Bronchial epithelial cell (primary cell): ENCODE data around the gene BLCAP. TPM values are rescaled to one million over a fixed set of nuclear protein-coding genes. Genes with fewer than 3 reads are reported as not detected.
"Not testable (repeated sequence)": the region's sequence is repeated elsewhere in the genome, so short reads cannot be mapped to it uniquely, and the experiment has no call there.

Experiments
- DNase-seq: peaks from one replicate; pipeline ENCODE4 v3.0.0-alpha.2; 2010; ENCODE audit warnings: low read depth
- FAIRE-seq: peaks from 2 replicates; lab custom pipeline; 2011; peaks lifted over from hg19 to GRCh38; lab: Jason Lieb, UNC
- H3K27me3 ChIP-seq: 2 replicates; pipeline ENCODE4 v1.5.1; 2011; ENCODE audit warnings: low read length; ENCODE audit not compliant: control insufficient read depth, insufficient read depth
- H3K36me3 ChIP-seq: 2 replicates; pipeline ENCODE4 v1.5.1; 2011; ENCODE audit warnings: low read length; ENCODE audit not compliant: control insufficient read depth, insufficient read depth
- H3K4me3 ChIP-seq: 2 replicates; pipeline ENCODE4 v1.5.1; 2011; ENCODE audit warnings: mild to moderate bottlenecking, low read depth, low read length, control low read depth
- total RNA-seq: library from RNA; depleted of rRNA; stranded (reverse); fragments of >200 nt; gene quantifications from 2 replicates; pipeline ENCODE4 v1.2.1, GENCODE V29; 2014
- TF ChIP-seq, protein P1 (sequence below): IDR thresholded peaks from 2 replicates; pipeline ENCODE4 v1.5.1; 2011; ENCODE audit warnings: mild to moderate bottlenecking, moderate library complexity, low read length, control low read depth, inconsistent platforms; ENCODE audit not compliant: insufficient read depth, severe bottlenecking

Gene BLCAP
- total RNA-seq, 1 donor from 2014 or later = 75.3 TPM

DNA sequence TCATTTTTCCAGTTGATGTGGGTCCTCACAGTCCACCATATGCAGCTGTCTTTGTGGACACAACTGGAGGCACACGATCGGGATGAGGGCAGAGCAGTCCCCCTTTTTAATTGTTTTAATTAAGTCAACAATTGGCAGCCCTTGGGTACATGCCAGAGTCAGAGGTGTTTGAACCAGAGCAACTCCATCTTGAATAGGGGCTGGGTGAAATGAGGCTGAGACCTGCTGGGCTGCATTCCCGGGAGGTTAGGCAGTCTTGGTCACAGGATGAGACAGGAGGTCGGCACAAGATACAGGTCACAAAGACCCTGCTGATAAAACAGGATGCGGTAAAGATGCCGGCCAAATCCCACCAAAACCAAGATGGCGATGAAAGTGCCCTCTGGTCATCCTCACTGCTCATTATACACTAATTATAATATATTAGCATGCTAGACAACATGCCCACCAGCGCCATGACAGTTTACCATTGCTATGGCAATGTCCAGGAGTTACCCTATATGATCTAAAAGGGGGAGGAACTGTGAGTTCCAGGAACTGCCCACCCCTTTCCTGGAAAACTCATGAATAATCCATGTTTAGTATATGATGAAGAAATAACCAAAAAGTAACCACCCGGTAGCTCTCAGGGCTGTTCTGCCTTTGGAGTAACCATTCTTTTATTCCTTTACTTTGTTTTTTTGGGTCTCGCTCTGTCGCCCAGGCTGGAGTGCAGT lies 31.8 kb upstream of the BLCAP start:
- Histone ChIP-seq H3K36me3 (no peaks in the 10 kb centered on the region), H3K4me3 (no peak overlapping the region), H3K27me3 (no peaks in the 10 kb centered on the region)
- FAIRE-seq (no peak), DNase-seq (no peak)
- TF ChIP-seq, protein P1, sequence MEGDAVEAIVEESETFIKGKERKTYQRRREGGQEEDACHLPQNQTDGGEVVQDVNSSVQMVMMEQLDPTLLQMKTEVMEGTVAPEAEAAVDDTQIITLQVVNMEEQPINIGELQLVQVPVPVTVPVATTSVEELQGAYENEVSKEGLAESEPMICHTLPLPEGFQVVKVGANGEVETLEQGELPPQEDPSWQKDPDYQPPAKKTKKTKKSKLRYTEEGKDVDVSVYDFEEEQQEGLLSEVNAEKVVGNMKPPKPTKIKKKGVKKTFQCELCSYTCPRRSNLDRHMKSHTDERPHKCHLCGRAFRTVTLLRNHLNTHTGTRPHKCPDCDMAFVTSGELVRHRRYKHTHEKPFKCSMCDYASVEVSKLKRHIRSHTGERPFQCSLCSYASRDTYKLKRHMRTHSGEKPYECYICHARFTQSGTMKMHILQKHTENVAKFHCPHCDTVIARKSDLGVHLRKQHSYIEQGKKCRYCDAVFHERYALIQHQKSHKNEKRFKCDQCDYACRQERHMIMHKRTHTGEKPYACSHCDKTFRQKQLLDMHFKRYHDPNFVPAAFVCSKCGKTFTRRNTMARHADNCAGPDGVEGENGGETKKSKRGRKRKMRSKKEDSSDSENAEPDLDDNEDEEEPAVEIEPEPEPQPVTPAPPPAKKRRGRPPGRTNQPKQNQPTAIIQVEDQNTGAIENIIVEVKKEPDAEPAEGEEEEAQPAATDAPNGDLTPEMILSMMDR = no peak

DNA sequence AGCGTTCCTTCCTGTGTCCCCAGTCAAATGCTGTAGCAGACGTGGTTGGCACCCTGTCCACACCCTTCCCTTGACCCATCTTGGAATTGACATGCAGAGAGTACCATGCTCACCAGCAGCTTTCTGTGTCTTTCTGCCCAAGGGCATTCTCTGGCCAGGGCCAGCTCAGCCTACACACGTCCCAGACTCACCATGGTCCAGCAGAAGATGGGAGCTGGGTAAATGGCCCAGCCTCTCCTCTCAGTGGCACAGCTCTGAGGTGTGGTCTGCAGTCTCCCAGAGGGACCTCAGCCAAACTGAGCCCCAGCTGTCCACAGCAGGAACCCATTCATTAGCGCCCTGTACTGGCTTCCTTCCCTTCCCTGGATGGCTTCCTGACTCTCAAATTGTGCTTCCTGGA lies 31.1 kb upstream of the BLCAP start:
- DNase-seq (no peak), FAIRE-seq (no peak)
- H3K4me3 ChIP-seq = no peak overlapping the region
- H3K27me3 ChIP-seq = no peaks in the 10 kb centered on the region
- TF ChIP-seq, protein P1 = no peak
- no peaks in the 10 kb centered on the region for H3K36me3 ChIP-seq

DNA sequence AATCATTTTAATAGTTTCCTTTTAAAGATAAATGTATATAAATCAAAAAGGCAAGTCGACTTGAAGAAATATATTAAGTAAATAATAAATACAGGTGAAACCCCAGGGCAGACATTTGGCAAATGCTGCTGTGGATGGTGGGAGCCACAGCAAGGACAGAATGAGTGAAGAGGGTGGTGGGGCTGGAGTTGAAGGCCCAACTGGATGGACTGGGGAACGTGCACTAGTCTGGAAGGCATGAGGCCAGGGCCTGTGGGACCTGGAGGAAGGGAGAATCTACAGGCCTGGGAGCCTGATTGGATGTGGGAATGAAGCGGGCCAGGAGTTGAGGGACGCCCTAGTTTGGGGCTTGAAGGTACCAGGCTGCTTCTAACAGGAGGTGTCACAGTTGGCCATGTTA lies 30.6 kb upstream of the BLCAP start:
- Histone ChIP-seq H3K36me3 (no peaks in the 10 kb centered on the region), H3K27me3 (no peaks in the 10 kb centered on the region), H3K4me3 (no peak overlapping the region)
- FAIRE-seq (no peak), DNase-seq (no peak)
- TF ChIP-seq, protein P1 = no peak

DNA sequence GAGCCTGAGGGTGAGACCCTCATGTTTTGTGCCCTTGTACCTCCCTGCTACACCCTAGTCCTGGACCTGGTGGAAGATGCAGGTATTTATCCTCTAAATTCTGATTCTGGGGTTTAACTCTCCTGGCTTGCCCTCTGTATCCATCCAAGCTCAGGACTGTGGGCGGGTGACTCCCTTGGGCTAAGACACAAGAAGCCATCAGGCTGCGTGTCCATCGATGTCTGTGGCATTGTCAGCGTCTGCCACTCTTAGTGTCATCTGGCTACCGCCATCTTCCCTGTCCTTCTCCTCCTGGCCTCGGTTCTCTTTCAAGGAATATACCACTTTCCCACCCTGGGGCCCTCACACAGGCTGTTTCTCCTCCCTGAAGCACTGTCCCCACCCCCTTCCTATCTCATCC lies 28.9 kb upstream of the BLCAP start:
- TF ChIP-seq, protein P1 = no peak
- FAIRE-seq (no peak), DNase-seq (no peak)
- Histone ChIP-seq H3K36me3 (no peaks in the 10 kb centered on the region), H3K27me3 (no peaks in the 10 kb centered on the region), H3K4me3 (no peak overlapping the region)

DNA sequence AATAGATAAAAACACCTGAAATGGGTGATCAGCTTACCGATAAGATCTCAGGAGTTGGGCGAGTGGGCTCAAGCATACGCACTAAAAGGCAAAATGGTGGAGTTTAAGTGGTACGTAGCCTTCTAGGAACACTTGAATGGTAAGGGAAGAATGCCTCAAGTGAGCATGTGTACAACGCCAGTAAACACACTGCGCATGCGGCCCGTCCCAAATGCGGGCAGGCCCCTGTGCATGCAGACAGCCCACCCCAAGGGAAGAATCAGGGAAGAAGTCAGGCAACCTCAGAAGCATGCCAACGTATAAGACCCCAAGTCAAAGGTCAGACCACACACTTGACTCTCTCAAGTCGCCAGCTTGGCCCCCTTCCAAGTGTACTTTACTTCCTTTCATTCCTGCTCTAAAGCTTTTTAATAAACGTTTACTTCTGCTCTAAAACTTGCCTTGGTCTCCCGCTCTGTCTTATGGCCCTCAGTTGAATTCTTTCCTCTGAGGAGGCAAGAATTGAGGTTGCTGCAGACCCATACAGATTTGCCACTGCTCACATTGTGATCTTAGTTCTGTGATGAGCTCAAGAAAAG lies 27.1 kb upstream of the BLCAP start:
- not testable (repeated sequence) for H3K27me3 ChIP-seq, DNase-seq, H3K36me3 ChIP-seq, FAIRE-seq, H3K4me3 ChIP-seq

DNA sequence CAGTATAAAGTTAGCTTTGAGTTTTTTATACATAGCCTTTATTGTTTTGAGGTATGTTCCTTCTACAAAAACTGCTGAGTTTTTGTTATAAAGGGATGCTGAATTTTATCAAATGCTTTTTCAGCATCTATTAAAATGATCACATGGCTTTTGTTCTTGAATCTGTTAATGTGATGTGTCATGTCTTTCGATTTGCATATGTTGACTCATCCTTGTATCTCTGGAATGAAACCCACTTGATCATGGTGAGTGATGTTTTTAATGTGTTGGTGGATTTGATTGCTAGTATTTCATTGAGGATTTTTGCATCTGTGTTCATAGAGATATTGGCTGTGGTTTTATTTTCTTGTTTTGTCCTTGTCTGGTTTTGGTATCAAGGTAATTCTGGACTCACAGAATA lies 24.7 kb upstream of the BLCAP start:
- Histone ChIP-seq H3K4me3 (no peak overlapping the region), H3K36me3 (no peaks in the 10 kb centered on the region), H3K27me3 (no peaks in the 10 kb centered on the region)
- DNase-seq = peak; percentile 74
- TF ChIP-seq, protein P1 = no peak
- no peak for FAIRE-seq

DNA sequence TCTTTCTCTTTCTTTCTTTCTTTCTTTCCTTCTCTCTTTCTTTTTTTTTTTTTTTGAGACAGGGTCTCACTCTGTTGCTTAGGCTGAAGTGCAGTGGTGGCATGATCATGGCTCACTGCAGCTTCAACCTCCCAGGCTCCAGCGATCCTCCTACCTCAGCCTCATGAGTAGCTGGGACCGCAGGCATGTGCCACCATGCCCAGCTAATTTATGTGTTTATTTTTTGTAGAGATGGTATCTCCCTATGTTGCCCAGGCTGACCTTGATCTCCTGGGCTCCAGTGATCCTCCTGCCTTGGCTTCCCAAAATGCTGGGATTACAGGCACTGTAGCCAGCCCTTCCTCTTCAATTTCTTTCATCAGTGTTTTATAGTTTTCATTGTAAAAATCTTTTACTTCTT lies 24.0 kb upstream of the BLCAP start:
- H3K36me3 ChIP-seq, FAIRE-seq, H3K4me3 ChIP-seq, H3K27me3 ChIP-seq, DNase-seq: not testable (repeated sequence)

DNA sequence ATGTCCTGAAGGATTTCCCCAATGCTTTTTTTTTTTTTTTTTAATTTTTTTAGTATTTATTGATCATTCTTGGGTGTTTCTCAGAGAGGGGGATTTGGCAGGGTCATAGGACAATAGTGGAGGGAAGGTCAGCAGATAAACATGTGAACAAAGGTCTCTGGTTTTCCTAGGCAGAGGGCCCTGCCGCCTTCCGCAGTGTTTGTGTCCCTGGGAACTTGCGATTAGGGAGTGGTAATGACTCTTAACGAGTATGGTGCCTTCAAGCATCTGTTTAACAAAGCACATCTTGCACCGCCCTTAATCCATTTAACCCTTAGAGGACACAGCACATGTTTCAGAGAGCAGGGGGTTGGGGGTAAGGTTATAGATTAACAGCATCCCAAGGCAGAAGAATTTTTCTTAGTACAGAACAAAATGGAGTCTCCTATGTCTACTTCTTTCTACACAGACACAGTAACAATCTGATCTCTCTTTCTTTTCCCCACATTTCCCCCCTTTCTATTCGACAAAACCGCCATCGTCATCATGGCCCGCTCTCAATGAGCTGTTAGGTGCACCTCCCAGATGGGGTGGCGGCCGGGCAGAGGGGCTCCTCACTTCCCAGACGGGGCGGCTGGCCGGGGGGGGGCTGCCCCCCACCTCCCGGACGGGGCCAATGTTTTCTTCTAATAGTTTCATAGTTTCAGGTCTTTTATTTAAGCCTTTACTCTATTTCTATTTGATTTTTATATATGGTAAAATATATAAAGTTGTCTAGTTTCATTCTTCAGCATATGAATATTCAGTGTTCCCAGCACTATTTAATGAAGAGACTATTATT lies 22.6 kb upstream of the BLCAP start:
- DNase-seq, H3K36me3 ChIP-seq, H3K4me3 ChIP-seq, FAIRE-seq, H3K27me3 ChIP-seq: not testable (repeated sequence)
